CD4-positive, alpha-beta T cell treated with Interleukin-1 beta for 1 hour (primary cell): Measurements from ENCODE around the gene RIPPLY2.
"Not testable (repeated sequence)": the region's sequence is repeated elsewhere in the genome, so short reads cannot be mapped to it uniquely, and the experiment has no call there.

Experiments
- DNase-seq, 2 donors: peaks; one replicate each; pipeline ENCODE4 v3.0.0-alpha.2; 2020 to 2022

RIPPLY2 gene

DNA sequence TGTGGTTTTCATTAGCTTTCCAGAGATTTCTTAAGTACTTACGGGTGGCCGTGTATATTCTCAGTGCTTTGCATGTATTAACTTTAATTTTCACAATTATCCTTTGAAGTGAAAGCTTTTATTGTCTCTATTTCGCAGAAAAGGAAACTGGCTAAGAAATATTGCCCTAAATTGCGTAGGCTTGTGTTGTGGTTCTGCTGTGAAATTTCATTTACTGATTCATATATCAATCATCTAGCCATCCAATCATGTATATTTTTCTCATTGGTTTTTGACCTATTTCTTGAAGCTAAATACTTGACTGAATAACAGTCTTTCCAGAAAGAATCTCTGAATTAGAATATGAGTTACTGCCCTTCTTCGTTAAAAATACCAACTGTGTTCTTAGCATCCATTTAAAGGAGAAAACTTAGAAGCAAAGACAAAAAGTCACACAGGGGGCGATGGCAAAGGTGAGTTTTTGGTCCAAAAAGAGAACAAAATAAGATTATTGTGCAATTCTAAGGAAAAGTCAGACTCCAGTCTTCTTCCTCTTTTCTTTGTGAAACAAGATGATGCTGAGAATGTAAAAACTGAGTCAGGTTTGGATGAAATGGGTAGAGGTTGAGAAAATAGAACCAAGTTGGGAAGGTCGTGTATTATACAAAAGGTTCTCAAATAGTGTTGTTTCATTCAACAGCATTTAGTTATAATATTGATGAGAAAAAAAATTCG is 7.8 kb downstream of the RIPPLY2 start:
- DNase-seq = no peak

DNA sequence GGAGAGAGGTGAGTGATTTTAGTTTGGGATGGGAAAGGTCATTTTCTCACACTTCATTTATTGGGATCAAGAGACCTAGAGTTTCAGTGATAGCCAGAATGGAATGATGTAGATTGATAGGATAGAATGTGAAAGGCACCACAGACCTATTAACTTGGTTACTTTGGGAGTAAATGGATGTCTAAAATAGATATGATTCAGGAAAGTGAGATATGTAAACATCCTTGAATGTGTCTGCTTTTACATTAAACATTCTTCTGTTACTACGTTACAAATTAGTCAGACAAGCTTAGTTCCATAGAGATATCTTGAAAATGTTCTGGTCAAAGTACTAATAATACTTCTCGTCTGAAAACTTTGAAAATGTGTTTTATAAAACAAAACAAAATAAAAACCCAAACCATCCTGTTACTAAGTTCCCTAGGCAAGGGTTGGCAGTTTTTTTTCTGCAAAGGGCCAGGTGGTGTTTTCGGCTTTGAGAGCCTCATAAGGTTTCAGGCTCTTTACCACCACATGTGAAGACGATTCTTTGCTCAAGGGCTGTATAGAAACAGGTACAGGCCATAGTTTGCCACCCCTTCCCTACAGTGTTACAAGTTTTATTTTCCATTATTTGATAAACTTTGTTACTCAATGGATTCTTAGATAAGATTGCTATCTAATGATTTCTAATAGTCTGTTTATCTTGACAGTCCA is 9.8 kb downstream of the RIPPLY2 start:
- DNase-seq = no peak

DNA sequence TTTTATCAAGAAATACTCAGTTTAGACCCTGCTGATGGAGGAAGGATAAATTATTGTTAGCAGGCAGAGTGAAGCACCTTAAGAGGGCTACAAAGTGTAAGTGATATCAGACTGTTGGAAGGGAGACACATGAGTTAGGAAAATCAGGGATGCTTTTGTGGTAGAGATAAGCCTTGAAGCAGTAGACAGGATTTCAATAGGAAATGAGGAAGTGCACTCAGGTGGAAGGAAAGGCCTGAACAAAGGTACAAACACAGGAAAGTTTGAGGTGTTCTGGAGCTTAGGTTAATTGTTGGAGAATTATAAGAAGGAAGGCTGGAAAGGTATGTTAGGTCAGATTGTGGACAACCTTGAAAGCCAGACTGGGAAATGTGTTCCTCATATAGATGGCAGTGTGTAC is 13.9 kb downstream of the RIPPLY2 start:
- no peak for DNase-seq

DNA sequence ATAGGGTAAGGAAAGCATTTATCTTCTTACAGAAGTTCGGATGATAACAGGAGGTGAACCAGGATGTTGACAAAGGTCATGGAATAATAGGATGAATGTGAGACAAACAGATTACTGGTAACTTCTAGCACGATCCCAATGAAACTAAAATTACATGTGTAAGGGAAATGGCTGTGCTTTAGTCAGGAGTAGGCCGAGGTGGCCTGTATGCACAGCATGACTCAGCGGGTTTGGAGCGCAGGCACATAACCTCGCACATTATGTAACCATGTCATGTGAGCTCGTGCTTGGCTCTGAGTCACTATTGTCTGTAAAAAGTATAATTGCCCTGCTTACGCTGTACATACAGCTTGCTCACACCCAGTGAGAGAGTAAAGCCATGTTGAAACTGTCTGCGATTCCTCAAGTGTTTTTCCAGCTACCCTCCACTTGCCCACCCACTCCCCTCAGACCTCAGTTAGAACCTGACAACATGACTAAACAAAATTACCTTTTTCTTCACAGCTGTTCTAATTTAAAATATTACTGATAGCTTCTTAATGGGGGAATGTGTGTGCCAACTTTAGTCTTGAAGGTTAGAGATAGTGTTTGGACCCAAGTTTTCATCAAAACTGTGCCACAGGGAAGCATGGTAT is 14.5 kb downstream of the RIPPLY2 start:
- peak in 1 of 2 donors; percentile 73 for DNase-seq

DNA sequence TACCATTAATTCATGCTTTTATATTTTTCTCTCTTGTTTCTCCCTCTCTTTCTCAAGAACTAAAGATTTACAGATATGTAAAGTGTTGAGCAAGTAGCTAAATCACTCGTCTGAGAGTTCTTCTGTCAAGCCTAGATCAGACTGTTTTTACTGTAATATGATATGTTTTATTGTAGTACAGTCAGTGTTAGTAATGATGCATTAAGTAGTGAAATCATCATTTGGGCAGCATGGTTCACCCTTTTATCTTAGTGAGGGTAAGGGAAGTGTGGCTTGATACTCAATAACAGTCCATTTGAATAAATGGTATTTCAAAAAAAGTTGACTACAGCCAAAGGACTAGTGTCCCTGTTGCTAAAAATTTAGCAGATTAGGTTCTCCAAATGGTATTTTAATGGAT is 15.5 kb downstream of the RIPPLY2 start:
- DNase-seq = no peak

DNA sequence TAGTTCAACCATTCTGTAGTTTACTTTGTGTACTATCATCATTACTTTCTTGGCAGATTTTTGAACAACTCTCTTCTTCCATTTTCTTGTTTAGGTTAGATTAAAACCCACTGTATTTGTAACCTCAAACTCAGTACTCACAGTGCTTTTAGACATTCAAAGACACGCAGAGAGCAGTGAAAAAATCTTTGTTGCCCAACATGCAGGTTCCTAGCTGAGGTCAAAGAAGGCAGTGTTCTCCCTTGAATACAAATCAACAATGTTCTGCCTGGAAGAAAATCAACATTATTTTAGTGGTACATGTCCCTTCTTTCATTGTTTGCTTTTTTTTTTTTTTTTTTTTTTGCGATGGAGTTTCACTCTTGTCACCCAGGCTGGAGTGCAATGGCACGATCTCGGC is 17.5 kb downstream of the RIPPLY2 start:
- DNase-seq = no peak

DNA sequence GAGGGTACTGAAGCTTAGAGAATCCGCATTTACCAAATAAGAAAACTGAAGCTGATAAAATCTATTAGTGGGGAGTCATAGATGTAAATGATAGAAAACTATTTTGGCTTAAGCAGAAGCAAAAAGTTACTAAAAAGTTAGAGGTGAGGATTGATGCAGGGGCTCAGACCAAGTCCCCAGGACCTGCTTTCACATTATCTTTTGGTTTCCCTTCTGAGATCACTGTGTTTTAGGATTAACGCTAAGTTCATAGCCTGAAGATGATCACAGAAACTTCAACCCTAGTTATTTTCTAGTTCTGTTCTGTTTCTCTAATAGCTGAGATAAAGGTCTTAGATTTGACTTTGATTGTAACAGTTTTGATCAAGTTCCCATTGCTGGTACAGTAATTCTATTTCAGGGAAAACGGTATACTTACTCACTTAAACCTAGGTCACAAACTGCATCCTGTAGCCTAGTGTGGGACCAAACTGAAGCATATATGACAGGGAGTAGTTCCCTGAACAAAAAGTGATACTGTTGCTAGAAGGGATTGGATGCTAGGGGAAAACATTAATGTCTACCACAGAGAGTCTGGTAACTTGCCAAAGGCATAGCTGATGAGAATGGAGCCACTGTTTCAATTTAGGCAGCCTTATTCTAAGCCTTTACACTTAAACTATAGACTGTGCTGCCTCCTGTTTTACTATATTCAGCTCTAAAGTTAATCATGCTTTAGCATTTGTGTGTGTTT is 19.4 kb downstream of the RIPPLY2 start:
- no peak for DNase-seq

DNA sequence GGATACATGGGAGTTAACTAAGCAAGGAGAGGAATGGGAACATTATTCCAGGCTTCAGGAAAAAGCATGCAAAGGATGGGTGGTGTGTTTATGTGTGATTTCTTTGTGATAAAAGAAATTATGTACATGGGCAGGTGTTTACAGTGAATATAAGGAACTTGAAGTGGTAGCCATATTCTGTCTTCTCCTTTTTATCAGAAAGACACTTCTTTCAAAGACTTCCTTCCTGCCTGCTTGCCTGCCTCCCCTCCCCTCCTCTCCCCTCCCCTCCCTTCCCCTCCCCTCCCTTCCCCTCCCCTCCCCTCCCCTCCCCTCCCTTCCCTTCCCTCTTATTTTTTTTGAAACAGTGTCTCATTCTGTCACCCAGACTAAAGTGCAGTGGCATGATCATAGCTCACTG is 20.7 kb downstream of the RIPPLY2 start:
- no peak for DNase-seq

DNA sequence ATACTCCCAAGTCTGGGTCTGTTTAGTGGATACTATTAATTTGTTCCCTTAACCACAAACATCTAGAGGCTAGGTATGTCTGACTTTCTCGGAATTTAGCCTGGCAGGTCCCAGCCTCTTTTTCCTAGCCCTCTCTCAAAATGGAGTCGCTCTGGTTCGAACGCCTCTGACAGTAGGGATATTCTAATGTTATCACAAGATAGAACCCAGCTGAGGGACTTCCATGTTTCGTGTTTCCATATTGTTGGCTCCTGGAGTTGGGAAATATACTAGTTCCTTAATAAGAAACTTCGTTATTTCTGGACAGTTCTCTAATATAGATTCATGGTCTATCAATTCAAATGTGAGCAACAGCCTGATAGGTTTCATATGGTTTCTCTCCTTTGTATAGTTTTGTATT is 22.7 kb downstream of the RIPPLY2 start:
- DNase-seq = no peak

DNA sequence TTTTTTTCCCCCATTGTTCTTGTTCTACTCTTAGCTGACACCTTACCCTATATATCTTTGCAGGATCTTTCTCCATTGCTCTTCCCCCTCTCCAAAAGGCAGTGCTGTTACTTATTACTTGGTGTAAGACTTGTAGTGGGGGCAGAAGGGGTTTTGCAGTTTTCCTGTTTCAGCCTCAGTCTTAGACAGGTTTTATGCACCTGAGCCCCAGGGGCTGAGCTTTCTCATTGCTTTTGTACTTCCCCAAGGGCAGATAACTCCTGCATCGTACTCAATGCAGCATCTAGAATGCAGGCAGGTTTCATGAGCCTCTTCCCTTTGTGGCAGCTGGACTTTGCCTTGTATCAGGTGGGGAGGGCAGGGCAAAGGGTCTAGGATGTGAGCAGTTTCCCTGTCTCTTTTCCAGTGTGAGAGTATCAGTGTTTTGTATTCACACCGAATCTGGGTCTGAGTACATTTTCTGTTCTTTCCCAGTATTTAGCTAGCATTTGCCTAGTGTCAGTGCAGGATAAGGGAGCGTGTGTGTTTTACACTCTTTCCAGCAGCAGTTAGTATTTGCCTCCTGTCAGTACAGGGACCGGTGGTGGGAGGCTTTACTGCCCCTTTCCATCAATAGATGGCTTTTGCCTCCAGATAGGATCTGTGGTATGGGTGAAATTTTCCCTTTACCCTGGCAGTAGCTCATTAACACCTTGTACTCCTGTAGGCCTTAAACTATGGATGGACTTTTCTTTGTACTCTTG is 25.9 kb downstream of the RIPPLY2 start:
- no peak for DNase-seq

DNA sequence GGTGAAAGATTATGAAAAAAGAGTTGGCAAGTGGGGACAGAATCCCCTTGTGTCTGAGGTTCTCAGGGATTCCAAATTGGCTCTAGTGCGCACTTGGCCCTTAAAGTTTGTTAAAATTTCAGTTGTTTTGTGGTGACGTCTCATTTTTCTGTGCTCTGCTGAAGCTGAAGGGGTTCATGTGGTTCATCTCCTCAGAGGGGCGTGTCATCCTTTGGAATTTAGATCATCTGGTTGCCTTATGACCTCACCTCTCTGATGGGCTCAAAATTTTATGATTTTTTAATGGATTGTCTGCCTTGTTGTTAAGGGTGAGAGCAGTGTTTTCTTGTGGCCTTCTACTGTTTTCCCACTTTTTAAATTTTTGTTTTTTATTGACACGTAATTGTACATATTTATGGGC is 26.6 kb downstream of the RIPPLY2 start:
- DNase-seq = no peak

DNA sequence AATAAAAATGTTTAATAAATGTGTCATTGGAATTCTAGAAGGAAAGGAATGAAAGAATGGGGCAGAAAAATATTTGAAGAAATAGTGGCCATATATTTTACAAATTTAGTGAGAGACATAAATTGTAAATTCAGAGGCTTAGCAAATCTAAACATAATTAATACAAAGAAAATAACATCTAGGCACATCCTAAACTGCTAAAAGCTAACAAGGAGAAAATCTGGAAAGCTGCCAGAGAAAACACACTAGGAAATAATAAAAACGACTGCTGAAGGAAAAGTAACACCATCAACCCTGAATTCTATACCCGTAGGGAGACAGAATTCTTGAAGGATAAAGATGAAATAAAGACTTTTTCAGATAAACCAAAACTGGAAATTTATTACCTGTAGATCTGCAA is 30.1 kb downstream of the RIPPLY2 start:
- DNase-seq = no peak

DNA sequence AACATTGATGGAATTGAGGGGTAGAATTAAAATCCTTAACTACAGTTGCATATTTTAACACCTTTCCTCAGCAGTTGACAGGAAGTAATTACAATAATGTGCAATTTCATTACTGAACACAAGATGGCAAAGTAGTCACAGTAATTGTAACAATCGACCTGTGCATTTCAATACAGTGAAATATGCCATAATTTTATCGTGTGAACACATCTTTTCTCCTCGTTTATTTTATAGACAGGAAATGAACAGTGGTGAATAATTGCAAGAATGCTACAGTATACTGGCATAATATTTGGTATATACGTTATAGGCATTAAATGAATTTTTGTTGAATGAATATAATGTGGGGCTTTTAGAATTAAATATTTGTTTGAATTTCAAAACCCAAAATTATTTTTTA is 31.4 kb downstream of the RIPPLY2 start:
- peak in 1 of 2 donors; percentile 58 for DNase-seq

DNA sequence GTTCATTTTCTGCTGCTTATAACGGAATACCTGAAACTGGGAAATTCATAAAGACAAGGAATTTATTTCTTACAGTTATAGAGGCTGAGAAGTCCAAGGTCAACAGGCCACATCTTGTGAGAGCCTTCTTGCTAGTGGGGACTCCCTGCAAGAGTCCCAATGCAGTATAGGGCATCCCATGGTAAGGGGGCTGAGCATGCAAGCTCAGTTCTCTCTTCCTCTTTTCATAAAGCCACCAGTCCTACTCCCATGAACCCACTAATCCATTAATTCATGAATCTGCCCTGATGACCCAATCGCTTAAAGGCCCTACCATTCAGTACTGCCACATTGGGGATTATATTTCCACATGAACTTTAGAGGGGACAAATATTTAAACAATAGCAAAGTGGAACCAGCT is 32.8 kb downstream of the RIPPLY2 start:
- no peak for DNase-seq

DNA sequence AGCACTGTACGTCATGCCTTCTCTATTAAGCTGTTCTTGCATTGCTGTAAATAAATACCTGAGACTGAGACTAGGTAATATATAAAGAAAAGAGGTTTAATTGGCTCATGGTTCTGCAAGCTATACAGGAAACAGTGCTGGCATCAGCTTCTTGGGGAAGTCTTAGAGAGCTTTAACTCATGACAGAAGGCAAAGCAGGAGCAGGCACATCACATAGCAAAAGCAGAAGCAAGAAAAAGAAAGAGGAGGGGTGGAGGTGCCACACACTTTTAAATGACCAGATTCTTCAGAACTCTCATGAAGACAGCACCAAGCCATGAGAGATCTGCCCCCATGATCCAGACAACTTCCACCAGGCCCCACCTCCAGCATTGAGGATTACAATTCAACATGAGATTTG is 36.5 kb downstream of the RIPPLY2 start:
- DNase-seq = no peak

DNA sequence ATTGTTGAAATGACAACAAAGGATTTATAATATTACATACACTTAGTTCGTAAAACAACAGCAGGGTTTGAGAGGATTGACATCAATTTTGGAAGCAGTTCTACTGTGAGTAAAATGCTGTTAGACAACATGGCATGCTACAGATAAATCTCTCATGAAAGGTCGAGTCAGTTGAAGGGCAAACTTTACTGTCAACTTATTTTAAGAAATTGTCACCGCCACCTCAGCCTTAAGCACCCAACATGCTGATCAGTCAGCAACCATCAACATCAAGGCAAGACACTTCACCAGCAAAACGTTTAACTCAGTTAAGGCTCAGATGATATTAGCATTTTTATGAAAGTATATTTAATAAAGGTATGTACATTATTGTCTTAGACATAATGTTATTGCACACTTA is 37.4 kb downstream of the RIPPLY2 start:
- DNase-seq = no peak

DNA sequence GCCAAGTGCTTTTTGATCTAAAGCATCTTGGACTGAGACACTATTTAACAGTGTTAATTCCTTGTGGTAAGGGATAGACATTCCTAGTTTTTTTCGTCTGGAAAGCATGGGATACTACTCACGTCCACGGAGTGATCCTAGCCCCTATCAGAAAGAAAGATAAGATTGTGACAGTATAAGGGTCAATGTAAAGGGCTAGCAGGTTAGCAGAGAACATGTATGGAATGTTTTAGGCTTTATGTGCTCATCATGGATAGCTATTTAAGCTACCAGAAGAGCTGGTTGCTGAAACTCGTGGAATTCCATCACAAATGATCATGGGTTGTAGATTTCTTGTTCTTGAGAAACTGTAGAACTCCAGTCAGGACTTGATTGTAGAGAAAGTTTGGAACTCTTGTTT is 38.4 kb downstream of the RIPPLY2 start:
- DNase-seq = no peak

DNA sequence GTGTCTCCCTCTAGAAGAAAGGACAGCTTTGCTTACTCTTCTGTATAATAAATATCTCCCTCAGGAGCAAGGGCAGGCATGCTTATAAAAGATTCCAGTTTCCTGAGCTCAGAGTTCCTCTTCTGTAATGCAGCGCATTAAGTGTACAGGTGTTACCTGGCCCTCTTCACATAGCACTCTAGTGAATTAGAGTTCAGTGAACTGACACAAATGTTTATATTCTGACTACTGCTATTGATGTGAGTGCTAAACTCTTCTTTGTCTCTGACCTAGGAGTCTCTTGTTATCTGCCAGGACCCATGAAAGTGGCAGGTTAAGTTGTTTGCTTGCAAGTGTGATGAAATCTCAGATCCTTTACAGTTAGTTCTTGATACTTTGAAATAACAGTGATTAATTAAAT is 39.9 kb downstream of the RIPPLY2 start:
- DNase-seq = no peak

DNA sequence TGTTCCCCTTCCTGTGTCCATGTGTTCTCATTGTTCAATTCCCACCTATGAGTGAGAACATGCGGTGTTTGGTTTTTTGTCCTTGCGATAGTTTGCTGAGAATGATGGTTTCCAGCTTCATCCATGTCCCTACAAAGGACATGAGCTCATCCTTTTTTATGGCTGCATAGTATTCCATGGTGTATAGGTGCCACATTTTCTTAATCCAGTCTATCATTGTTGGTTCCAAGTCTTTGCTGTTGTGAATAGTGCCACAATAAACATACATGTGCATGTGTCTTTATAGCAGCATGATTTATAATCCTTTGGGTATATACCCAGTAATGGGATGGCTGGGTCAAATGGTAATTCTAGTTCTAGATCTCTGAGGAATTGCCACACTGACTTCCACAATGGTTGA is 43.9 kb downstream of the RIPPLY2 start:
- not testable (repeated sequence) for DNase-seq

DNA sequence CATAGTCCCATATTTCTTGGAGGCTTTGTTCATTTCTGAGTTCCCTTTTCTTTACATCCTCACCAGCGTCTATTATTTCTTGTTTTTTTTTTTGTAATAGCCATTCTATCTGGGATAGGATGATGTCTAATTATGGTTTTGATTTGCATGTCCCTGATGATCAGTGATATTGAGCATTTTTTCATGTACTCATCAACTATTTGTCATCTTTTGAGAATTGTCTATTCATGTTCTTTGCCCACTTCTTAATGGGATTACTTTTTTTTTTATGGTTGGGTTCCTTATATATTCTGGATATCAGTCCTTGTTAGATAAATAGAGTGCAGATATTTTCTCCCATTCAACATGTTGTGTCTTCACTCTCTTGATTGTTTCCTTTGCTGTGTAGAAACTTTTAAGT is 48.5 kb downstream of the RIPPLY2 start:
- DNase-seq = no peak

DNA sequence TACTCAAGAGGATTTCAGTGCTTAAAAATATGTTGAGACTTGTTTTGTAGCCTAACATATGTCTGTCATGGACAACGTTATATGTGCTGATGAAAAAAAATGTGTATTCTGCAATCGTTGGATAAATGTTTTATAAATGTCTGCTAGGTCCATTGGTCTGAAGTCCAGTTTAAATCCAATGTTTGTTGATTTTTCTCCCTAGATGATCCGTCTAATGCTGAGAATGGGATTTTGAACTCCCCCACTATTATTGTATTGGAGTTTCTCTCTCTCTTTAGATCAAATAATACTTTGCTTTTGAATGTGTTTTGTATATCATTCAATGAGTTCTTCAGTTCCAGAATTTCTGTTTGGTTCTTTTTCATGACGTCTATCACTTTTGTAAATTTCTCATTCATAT is 51.2 kb downstream of the RIPPLY2 start:
- no peak for DNase-seq

DNA sequence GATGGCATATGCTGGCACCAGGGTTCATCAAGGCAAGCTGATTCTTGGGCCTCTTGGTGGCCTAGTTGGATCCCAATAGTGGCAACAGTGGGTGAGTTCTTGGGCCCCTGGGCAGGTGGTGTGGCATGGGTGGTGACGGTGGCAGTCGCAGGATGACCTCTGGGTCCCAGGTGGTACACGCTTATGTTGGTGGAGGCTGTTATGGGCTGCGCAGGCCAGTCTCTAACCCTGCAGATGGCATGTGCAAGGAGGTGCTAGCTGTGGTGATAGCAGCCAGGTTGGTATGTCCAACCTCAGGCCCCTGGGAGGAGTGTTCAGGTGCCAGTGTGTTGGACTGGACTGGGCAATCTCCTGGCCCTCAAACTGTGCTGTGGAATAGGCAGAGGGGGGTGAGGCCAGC is 52.5 kb downstream of the RIPPLY2 start:
- no peak for DNase-seq
